Stimulated activated CD4-positive, alpha-beta T cell treated with anti-CD3 and anti-CD28 coated beads, Interleukin-15, amount 100 ng/mL, for 48 hours (primary cell): ENCODE data around the gene ZNF700.
A peak's percentile ranks its signal among the peaks of the same experiment; 100 is the strongest.
"Not testable (repeated sequence)": the region's sequence is repeated elsewhere in the genome, so short reads cannot be mapped to it uniquely, and the experiment has no call there.

Experiments
- DNase-seq, 2 donors: peaks; one replicate each; pipeline ENCODE4 v3.0.0-alpha.2; 2020; ENCODE audit warnings: low read depth in 2 of 2

ZNF700 gene

DNA sequence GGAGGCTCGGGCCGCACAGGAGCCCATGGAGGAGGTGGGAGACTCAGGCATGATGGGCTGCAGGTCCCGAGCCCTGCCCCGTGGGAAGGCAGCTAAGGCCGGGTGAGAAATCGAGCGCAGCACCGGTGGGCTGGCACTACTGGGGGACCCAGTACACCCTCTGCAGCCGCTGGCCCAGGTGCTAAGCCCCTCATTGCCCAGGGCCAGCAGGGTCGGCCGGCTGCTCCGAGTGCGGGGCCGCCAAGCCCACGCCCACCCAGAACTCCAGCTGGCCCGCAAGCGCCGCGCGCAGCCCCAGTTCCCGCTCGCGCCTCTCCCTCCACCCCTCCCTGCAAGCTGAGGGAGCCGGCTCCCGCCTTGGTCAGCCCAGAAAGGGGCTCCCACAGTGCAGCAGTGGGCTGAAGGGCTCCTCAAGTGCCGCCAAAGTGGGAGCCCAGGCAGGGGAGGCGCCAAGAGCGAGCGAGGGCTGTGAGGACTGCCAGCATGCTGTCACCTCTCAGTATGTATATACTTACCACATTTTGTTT is 16.5 kb downstream of the ZNF700 start:
- not testable (repeated sequence) for DNase-seq

DNA sequence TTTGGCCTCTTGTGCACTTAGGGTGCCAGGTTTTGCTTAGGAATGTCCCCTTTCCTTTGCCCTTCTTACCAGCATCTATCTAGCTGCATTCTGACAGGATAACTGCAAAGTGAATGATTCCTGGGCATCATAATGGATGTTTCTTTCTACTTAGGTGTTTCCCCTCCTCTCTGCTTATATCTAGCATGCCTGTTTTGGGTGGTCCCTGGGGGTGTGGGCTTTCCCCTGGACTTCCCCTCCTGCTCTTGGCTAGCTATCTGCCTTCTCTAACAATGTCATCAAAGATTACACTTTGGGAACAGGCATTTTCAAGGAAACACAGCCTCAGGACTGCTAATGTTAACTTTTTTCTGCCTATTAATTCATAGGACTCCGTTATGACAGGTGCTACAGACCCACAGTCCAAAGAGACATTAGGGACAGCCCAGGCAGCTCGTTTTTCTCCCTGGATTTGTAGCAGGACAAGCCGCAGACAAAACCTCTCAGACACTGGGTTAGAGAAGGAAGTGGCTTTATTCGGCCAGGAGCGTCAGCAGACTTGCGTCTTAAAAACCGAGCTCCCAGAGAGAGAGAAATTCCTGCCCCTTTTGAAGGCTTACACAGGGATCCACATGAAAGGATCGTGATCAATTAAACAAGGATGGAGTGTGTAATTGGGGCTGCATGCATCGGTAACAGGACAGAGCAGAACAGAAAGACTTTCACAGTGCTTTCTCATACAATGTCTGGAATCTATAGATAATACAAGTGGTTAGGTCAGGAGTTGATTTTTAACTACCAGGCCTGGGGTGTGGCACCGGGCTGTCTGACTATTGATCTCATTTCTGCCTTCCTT is 17.3 kb downstream of the ZNF700 start:
- no peak for DNase-seq

DNA sequence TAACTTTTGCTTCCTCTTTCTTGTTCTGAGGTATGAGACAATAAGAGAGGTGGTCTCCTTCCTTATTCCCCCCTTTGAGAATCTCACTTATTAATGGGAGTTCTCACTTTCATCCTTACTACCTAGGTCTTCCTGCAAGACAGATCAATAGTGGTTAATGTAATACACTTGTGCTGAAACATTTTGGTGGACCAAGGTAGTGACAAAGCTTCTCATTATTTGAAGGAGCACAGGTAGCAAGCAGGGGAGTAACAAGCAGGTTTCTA is 17.9 kb downstream of the ZNF700 start:
- no peak for DNase-seq

GRCh38 chr19:11944656-11945055 is 19.7 kb downstream of the ZNF700 start:
- no peak for DNase-seq

- no peak for DNase-seq
These were observed 23.7 kb downstream of the ZNF700 start for GRCh38 chr19:11948646-11949045.

GRCh38 chr19:11949201-11949600 is 24.3 kb downstream of the ZNF700 start:
- no peak for DNase-seq

DNA sequence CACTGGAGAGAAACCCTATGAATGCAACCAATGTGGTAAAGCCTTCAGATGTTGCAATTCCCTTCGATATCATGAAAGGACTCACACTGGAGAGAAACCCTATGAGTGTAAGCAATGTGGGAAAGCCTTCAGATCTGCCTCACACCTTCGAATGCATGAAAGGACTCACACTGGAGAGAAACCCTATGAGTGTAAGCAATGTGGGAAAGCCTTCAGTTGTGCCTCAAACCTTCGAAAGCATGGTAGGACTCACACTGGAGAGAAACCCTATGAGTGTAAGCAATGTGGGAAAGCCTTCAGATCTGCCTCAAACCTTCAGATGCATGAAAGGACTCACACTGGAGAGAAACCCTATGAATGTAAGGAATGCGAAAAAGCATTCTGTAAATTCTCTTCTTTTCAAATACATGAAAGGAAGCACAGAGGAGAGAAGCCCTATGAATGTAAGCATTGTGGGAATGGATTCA is 24.7 kb downstream of the ZNF700 start:
- DNase-seq, result not testable (repeated sequence)

DNA sequence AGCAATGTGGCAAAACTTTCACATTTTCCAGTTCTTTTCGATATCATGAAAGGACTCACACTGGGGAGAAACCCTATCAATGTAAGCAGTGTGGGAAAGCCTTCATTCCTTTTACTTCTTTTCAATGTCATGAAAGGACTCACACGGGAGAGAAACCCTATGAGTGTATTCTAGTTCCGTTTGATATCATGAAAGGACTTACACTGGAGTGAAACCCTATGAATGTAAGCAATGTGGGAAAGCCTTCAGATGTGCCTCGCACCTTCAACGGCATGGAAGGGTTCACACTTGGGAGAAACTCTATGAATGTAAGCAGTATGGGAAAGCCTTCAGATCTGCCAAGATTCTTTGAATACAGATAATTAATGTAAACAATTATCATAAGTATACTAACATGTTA is 25.4 kb downstream of the ZNF700 start:
- DNase-seq, result no peak

DNA sequence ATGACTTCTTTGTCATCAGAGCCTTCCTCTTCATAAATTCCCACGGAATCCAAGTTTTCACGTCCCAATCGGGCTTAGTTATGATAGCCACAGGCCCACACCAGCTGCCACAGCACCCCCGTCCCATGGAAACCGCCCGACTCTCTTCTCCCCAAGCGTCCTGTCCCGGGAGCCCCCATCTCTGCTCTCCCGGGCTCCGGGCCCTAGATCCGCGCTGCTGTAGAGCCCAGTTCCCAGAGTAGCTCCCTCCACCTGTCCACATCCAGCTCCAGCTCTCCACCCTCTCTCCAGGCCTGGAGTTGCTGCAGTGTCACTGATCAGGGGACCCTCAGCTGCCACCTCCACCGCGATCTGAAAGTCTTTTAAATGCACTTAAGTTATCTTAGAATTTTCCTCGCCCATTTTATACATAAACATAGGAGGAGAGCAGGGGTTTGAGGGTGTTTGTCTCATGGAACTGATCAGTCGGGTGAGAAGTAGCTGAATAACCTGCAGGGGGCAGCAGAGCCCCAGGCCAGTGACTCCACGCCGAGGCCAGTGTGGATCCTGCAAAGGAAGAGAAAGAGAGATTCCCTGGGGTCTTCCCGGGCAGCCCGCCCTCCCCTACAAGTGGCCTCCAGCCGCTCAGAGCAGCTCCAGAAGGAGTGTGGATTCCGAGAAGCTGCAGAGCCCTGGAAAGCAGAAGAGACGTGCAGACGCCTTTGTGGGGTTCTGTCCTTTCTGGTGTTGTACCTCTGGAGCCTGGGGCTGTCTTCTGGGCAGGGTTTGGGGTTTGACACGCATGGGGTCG is 38.9 kb downstream of the ZNF700 start:
- peak; percentile 55 to 58 for DNase-seq

- no peak for DNase-seq
These were observed 39.6 kb downstream of the ZNF700 start for GRCh38 chr19:11964496-11964857.

DNA sequence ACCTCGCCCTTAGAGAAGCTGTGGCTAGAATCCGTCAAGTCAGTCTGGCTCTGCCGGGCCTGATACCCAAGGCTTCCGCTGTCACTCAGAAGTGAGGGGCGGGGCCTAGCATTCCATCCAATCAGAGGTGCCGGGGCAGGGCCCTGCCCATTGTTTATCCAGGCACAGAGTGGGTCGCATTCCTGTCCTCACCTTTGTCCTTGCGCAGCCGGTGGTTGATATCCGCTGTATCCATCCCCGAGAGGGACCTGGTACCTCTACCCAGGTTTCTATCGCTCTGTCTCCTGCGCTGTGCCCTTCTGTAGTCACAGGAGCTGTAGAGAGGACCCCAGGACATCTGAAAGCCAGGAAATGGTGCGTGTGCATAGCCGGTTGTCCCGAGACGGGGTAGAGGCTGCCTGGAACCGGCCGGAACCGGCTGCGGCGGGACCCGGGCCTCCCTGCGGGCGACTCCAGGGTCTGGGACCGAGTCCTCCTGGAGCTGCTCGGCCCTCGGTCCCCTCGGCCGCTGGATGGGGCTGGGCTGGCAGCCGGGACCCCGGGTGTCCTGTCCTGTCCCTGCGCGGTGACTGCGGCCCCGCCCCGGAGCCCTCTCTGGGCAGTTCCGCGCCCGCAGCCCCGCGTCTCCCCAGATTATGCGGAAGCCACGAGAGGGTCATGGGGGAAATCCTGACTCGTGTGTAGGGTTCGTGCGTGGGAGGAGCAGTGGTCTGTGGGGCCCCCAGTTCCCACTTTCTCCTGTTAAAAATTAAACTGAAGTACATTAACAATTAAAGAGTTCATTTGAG is 40.1 kb downstream of the ZNF700 start, which contains the start of gene ZNF763:
TSS of gene ZNF763 (plus strand) at position 183 of the 788 bp plus-strand sequence. CDS start at position 352, 169 bp downstream.
- peak; percentile 77 to 87 for DNase-seq

GRCh38 chr19:11970174-11970573 is 45.3 kb downstream of the ZNF700 start:
- DNase-seq, result no peak

DNA sequence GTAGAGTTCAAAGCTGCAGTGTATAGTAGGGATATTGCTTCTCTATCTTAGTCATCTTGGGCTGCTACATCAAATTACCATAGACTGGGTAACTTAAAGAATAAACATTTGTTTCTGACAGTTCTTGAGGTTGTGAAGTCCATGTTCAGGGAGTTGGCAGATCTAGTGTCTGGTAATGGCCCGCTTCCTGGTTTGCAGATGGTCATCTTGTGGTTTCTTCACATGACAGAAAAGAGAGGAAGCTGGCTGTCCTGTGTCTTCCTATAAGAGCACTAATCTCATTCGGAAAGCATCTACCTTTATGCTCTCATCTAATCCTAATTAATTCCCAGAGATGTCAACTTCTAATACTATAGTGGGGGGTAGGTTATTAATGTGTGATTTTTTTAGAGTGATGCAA is 46.1 kb downstream of the ZNF700 start:
- DNase-seq, result no peak

GRCh38 chr19:11973019-11973810 is 48.3 kb downstream of the ZNF700 start:
- no peak for DNase-seq

DNA sequence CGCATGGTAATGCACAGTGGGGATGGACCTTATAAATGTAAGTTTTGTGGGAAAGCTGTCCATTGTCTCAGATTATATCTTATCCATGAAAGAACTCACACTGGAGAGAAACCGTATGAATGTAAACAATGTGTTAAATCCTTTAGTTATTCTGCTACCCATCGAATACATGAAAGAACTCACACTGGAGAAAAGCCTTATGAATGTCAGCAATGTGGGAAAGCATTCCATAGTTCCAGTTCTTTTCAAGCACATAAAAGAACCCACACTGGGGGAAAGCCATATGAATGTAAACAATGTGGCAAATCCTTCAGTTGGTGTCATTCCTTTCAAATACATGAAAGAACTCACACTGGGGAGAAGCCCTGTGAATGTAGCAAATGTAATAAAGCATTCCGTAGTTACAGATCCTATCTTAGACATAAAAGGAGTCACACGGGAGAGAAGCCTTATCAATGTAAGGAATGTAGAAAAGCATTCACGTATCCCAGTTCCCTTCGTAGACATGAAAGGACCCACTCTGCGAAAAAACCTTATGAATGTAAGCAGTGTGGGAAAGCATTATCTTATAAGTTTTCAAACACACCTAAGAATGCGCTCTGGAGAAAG is 53.7 kb downstream of the ZNF700 start:
- no peak for DNase-seq

- DNase-seq, result no peak
These were observed 54.6 kb downstream of the ZNF700 start for GRCh38 chr19:11979527-11979926.

- no peak for DNase-seq
These were observed 57.6 kb downstream of the ZNF700 start for GRCh38 chr19:11982526-11982925.

GRCh38 chr19:11984986-11985385 is 60.1 kb downstream of the ZNF700 start:
- DNase-seq, result no peak

- no peak for DNase-seq
These were observed 61.8 kb downstream of the ZNF700 start for GRCh38 chr19:11986754-11987153.

GRCh38 chr19:11987405-11988281 is 62.7 kb downstream of the ZNF700 start:
- DNase-seq, result peak; percentile 92 to 93
